HG02642 (cell line): ENCODE data around the gene KAZN.

Experiments used
- ATAC-seq: cut with Tn5 transposase; IDR thresholded peaks from one replicate; pipeline ENCODE4 v1.9.1; 2021; ENCODE audit warnings: mild to moderate bottlenecking; ENCODE audit not compliant: unreplicated experiment, poor library complexity

The KAZN gene

GRCh38 chr1:14759843-14760242, 161.4 kb downstream of the KAZN start:
- ATAC-seq = no peak

- no peak for ATAC-seq
Measured at GRCh38 chr1:14760780-14761179, 162.3 kb downstream of the KAZN start.

GRCh38 chr1:14761291-14762153, 163.0 kb downstream of the KAZN start:
- no peak for ATAC-seq

- ATAC-seq = no peak
Measured at GRCh38 chr1:14763977-14764376, 165.5 kb downstream of the KAZN start.

GRCh38 chr1:14765773-14766172, 167.3 kb downstream of the KAZN start:
- no peak for ATAC-seq

GRCh38 chr1:14767075-14767474, 168.6 kb downstream of the KAZN start:
- no peak for ATAC-seq

- no peak for ATAC-seq
Measured at GRCh38 chr1:14768582-14769304, 170.3 kb downstream of the KAZN start.

GRCh38 chr1:14769486-14770274, 171.2 kb downstream of the KAZN start:
- ATAC-seq = no peak

- no peak for ATAC-seq
Measured at GRCh38 chr1:14773396-14774025, 175.0 kb downstream of the KAZN start.

- no peak for ATAC-seq
Measured at GRCh38 chr1:14774225-14774624, 175.7 kb downstream of the KAZN start.

GRCh38 chr1:14774988-14775387, 176.5 kb downstream of the KAZN start:
- ATAC-seq = no peak

- ATAC-seq = no peak
Measured at GRCh38 chr1:14775434-14775833, 176.9 kb downstream of the KAZN start.

- no peak for ATAC-seq
Measured at GRCh38 chr1:14777516-14778506, 179.3 kb downstream of the KAZN start.

- ATAC-seq = no peak
Measured at GRCh38 chr1:14778541-14778897, 180.0 kb downstream of the KAZN start.

- no peak for ATAC-seq
Measured at GRCh38 chr1:14778898-14779865, 180.7 kb downstream of the KAZN start.

GRCh38 chr1:14780271-14780670, 181.8 kb downstream of the KAZN start:
- ATAC-seq = no peak

GRCh38 chr1:14781811-14782210, 183.3 kb downstream of the KAZN start:
- no peak for ATAC-seq
